CD4-positive, alpha-beta memory T cell (primary cell): ENCODE results near the gene CELF5. TPM values are rescaled to one million over a fixed set of nuclear protein-coding genes. Genes with fewer than 3 reads are reported as not detected.
A peak's percentile ranks its signal among the peaks of the same experiment; 100 is the strongest.
"Not testable (repeated sequence)": the region's sequence is repeated elsewhere in the genome, so short reads cannot be mapped to it uniquely, and the experiment has no call there.

Experiments used
- CTCF ChIA-PET: fragments of 350-600 bp; sonication (Branson Sonifier 250); formaldehyde crosslinking; loops from one replicate; lab custom pipeline; 2021; ENCODE audit warnings: inconsistent platforms; ENCODE audit not compliant: partially characterized antibody; lab: Charles Lee
- POLR2A ChIA-PET: fragments of 350-600 bp; sonication (Branson Sonifier 250); formaldehyde crosslinking; loops from one replicate; lab custom pipeline; 2021; ENCODE audit not compliant: partially characterized antibody; lab: Charles Lee
- DNase-seq, 5 donors: peaks; one replicate each; pipeline versions ENCODE4 v3.0.0 to v3.0.0-alpha.2; 2020 to 2022; ENCODE audit warnings: mixed read lengths in 1 of 5
- H3K27ac ChIP-seq: one replicate; pipeline ENCODE4 v1.7.0; 2013; ENCODE audit warnings: low read depth, low read length
- H3K27me3 ChIP-seq: 2 replicates; pipeline ENCODE4 v1.7.0; 2013; ENCODE audit warnings: mild to moderate bottlenecking, low read length, moderate library complexity; ENCODE audit not compliant: insufficient read depth
- H3K36me3 ChIP-seq: 2 replicates; pipeline ENCODE4 v1.7.0; 2013; ENCODE audit warnings: mild to moderate bottlenecking, low read length, moderate library complexity; ENCODE audit not compliant: insufficient read depth
- H3K4me1 ChIP-seq: 2 replicates; pipeline ENCODE4 v1.7.0; 2013; ENCODE audit warnings: mild to moderate bottlenecking, low read length, moderate library complexity; ENCODE audit not compliant: insufficient read depth
- H3K4me3 ChIP-seq, 2 donors: one replicate each; pipeline ENCODE4 v1.7.0; 2013; ENCODE audit warnings: low read length in 2 of 2, mild to moderate bottlenecking in 1 of 2
- H3K9me3 ChIP-seq, 2 donors: one replicate each; pipeline ENCODE4 v1.7.0; 2013; ENCODE audit warnings: low read length in 2 of 2, control low read depth in 1 of 2; ENCODE audit not compliant: control insufficient read depth in 1 of 2
- H3K27ac Mint-ChIP-seq, 7 donors: one replicate each; pipeline ENCODE4 v1.8.0; 2020 to 2021; ENCODE audit warnings: mixed read lengths in 7 of 7, mild to moderate bottlenecking in 6 of 7, inconsistent platforms in 3 of 7, moderate library complexity in 3 of 7
- H3K27me3 Mint-ChIP-seq, 2 donors: one replicate each; pipeline ENCODE4 v1.8.0; 2020 to 2021; ENCODE audit warnings: mixed read lengths in 2 of 2
- H3K36me3 Mint-ChIP-seq, 2 donors: one replicate each; pipeline ENCODE4 v1.8.0; 2020 to 2021; ENCODE audit warnings: mixed read lengths in 2 of 2, inconsistent platforms in 1 of 2, mild to moderate bottlenecking in 1 of 2
- H3K4me1 Mint-ChIP-seq, 4 donors: one replicate each; pipeline ENCODE4 v1.8.0; 2020 to 2021; ENCODE audit warnings: mixed read lengths in 4 of 4, mild to moderate bottlenecking in 1 of 4
- H3K4me3 Mint-ChIP-seq, 8 donors: one replicate each; pipeline ENCODE4 v1.8.0; 2020 to 2021; ENCODE audit warnings: mixed read lengths in 8 of 8, mild to moderate bottlenecking in 7 of 8, moderate library complexity in 6 of 8, inconsistent platforms in 3 of 8
- H3K9me3 Mint-ChIP-seq, 8 donors: one replicate each; pipeline ENCODE4 v1.8.0; 2020 to 2021; ENCODE audit warnings: mixed read lengths in 8 of 8, mild to moderate bottlenecking in 5 of 8, inconsistent platforms in 3 of 8, moderate library complexity in 1 of 8
- intact Hi-C: fragments of 100-400 bp; cut with micrococcal nuclease; formaldehyde crosslinking; loops from one replicate; pipeline ENCODE4 v1.15.1; 2023
- polyA plus RNA-seq, 2 donors: library from polyadenylated mRNA; unstranded; fragments of 300-500 nt; fragmentation: Illumina TruSeq; gene quantifications; one replicate each; pipeline ENCODE4 v1.2.3, GENCODE V29; 2021
- total RNA-seq, 2 experiments: library from RNA; stranded (reverse); gene quantifications; one replicate each; pipeline ENCODE4 v1.2.3, GENCODE V29; 2021

The CELF5 gene
- total and polyA plus RNA-seq, 4 experiments from 2014 or later: 0.32 to 0.64 (median 0.44) TPM; not detected in 1

DNA sequence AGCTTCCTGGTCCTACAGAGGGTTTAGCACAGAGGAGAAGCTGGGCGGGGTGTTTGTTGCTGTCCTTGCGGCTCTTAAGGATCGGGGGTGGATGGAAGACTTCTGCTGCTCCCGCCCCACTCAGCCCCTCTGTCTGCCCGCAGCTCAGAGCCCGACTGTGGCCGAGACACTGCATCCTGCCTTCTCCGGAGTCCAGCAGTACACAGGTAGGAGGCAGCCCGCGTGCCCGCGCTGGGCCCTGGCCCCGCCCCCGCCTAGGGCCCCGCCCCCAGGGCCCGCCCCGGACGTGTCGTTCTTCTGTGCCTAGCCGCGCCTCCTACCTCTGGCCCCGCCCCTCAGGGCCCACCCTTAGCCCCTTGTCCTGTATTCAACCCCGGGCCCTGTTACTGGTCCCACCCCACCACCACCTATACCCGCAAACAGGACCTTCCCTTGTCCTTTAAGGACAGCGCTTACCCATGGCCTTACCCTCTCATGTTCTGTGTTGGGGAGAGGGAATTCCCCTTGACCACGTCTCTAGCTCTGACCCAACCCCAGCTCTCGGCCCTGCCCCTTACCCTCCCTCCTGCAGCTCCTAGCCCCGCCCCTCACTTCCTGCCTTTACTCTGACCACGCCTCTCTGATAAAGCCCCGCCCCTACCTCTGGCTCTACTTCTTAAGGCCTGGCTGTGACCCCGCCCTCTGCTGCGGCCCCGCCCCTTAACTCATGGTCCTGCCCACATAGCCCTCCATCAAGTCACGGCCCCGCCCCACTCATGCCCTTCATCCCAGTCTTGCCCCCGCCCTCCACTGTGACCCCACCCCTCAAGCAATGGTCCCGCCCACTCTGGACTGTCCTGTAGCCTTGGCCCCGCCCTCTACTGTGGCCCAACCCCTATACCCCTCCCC lies 60.5 kb downstream of the CELF5 start:
- intact Hi-C loops: loop anchor here (1.0 kb wide), 1 partner anchor 9 kb away; no protein-coding TSS in a partner anchor
- Histone ChIP-seq H3K36me3 (no peaks in the 10 kb centered on the region), H3K27me3 (no peaks in the 10 kb centered on the region), H3K27ac (no peak overlapping the region), H3K4me3 (no peak overlapping the region), H3K4me1 (peaks cover 19% of the 10 kb centered on the region), H3K9me3 (no peaks in the 10 kb centered on the region)
- DNase-seq: peak; percentile 46 to 90 (median 63)
- H3K36me3 Mint-ChIP-seq: no peaks in the 10 kb centered on the region
- peaks cover 5 to 13% (median 8%) of the 10 kb centered on the region in 4 donors for H3K4me1 Mint-ChIP-seq
- ChIA-PET CTCF (interaction anchor here (2.2 kb wide), 1 partner anchor 9 kb away, joined by 10 read pairs; no protein-coding TSS in a partner anchor), POLR2A (interaction anchor here (1.2 kb wide), 1 partner anchor 9 kb away, joined by 5 read pairs; no protein-coding TSS in a partner anchor)
- peak overlapping the region in 7 of 8 donors; percentile 35 to 71 (median 61) for H3K4me3 Mint-ChIP-seq
- peaks cover 3 to 11% of the 10 kb centered on the region in 2 donors for H3K27me3 Mint-ChIP-seq
- H3K9me3 Mint-ChIP-seq: peaks cover 0 to 2% (median 0%) of the 10 kb centered on the region in 8 donors
- peak overlapping the region in 6 of 7 donors; percentile 53 to 78 (median 67) for H3K27ac Mint-ChIP-seq

DNA sequence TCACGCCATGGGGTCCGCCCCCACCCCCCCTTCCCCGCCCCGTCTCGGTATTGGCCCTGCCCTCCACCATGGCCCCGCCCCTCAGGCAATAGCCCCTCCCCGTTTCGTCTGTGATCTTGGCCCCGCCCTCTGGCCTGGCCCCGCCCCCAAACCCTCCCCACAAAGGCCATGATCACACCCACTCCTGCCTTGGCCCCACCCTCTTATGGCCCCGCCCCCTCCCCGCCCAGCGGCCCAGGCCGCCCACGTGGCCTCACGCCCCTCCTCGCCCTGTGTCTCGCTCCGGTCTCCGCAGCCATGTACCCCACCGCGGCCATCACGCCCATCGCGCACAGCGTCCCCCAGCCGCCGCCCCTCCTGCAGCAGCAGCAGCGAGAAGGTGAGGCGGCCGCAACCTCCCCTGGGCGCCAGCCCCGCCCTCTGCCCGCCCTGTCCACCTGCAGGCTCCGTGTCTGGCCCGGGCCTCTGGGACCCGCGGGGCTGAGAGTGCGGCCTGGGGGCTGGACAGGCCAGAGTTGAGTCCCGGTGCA lies 61.3 kb downstream of the CELF5 start:
- Mint-ChIP-seq H3K27me3 (peaks cover 6 to 11% of the 10 kb centered on the region in 2 donors), H3K9me3 (peaks cover 0 to 2% (median 0%) of the 10 kb centered on the region in 8 donors), H3K4me3 (peak overlapping the region in 1 of 8 donors; percentile 51), H3K27ac (peak overlapping the region in 1 of 7 donors; percentile 75), H3K36me3 (no peaks in the 10 kb centered on the region), H3K4me1 (peaks cover 5 to 13% (median 8%) of the 10 kb centered on the region in 4 donors)
- POLR2A ChIA-PET: interaction anchor here (1.2 kb wide), 1 partner anchor 10 kb away, joined by 5 read pairs; no protein-coding TSS in a partner anchor
- Histone ChIP-seq H3K36me3 (no peaks in the 10 kb centered on the region), H3K4me1 (peaks cover 19% of the 10 kb centered on the region), H3K27me3 (no peaks in the 10 kb centered on the region), H3K9me3 (no peaks in the 10 kb centered on the region), H3K4me3 (no peak overlapping the region), H3K27ac (no peak overlapping the region)
- DNase-seq: peak; percentile 21 to 72 (median 39)
- intact Hi-C loops: loop anchor here (1.0 kb wide), 1 partner anchor 9 kb away; no protein-coding TSS in a partner anchor
- CTCF ChIA-PET: interaction anchor here (1.7 to 2.2 kb wide), 2 partner anchors 10 to 11 kb away, joined by 5 to 10 read pairs; no protein-coding TSS in a partner anchor

DNA sequence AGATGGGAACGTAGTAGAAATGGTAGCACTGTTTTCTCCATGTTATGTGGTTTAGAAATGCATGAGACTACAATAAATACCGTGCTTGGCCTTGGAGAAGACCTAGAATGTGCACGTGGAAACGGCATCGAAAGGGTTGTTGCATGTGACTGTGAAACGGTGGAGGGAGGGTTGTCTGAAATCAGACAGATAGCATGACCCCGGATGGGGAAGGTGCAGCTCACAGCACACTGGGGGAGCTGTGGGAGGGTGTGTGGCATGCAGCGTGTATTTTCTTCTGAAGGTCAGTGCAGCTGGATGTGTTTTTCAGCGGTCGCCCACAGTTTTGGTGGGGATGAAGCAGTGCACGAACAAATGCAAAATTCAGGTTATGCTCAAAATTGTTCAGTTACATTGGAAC lies 63.4 kb downstream of the CELF5 start:
- DNase-seq: no peak
- Histone ChIP-seq H3K9me3 (no peaks in the 10 kb centered on the region), H3K27me3 (no peaks in the 10 kb centered on the region), H3K36me3 (no peaks in the 10 kb centered on the region), H3K4me1 (peaks cover 19% of the 10 kb centered on the region), H3K4me3 (no peak overlapping the region), H3K27ac (no peak overlapping the region)
- H3K9me3 Mint-ChIP-seq: peaks cover 0 to 2% (median 0%) of the 10 kb centered on the region in 8 donors
- H3K4me3 Mint-ChIP-seq: no peak overlapping the region
- CTCF ChIA-PET: no interaction called here
- H3K4me1 Mint-ChIP-seq: peaks cover 5 to 13% (median 8%) of the 10 kb centered on the region in 4 donors
- POLR2A ChIA-PET: no interaction called here
- H3K27ac Mint-ChIP-seq: peak overlapping the region in 1 of 7 donors; percentile 0
- intact Hi-C loops: no loop called here
- H3K36me3 Mint-ChIP-seq: no peaks in the 10 kb centered on the region
- peaks cover 3 to 10% of the 10 kb centered on the region in 2 donors for H3K27me3 Mint-ChIP-seq

DNA sequence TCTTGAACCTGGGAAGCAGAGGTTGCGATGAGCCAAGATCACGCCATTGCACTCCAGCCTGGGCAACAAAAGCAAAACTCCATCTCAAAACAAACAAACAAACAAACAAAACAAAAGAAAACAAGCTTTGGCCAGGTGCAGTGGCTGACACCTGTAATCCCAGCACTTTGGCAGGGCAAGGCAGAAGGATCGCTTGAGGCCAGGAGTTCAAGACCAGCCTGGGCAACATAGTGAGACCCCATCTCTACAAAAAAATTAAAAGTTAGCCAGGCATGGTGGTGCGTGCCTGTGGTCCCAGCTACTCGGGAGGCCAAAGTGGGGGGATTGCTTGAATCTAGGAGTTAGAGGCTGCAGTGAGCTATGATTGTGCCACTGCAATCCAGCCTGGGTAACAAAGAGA lies 64.0 kb downstream of the CELF5 start:
- H3K4me1 ChIP-seq: peaks cover 19% of the 10 kb centered on the region
- POLR2A ChIA-PET, H3K4me3 Mint-ChIP-seq, H3K27me3 Mint-ChIP-seq, H3K27ac ChIP-seq, H3K36me3 ChIP-seq, DNase-seq, H3K4me3 ChIP-seq, intact Hi-C loops, H3K9me3 Mint-ChIP-seq, H3K27me3 ChIP-seq, H3K36me3 Mint-ChIP-seq, H3K9me3 ChIP-seq: not testable (repeated sequence)
- CTCF ChIA-PET: interaction anchor here (1.9 kb wide), 1 partner anchor 16 kb away, joined by 4 read pairs; no protein-coding TSS in a partner anchor
- peak overlapping the region in 1 of 7 donors; percentile 0 for H3K27ac Mint-ChIP-seq
- H3K4me1 Mint-ChIP-seq: peaks cover 5 to 13% (median 8%) of the 10 kb centered on the region in 4 donors

DNA sequence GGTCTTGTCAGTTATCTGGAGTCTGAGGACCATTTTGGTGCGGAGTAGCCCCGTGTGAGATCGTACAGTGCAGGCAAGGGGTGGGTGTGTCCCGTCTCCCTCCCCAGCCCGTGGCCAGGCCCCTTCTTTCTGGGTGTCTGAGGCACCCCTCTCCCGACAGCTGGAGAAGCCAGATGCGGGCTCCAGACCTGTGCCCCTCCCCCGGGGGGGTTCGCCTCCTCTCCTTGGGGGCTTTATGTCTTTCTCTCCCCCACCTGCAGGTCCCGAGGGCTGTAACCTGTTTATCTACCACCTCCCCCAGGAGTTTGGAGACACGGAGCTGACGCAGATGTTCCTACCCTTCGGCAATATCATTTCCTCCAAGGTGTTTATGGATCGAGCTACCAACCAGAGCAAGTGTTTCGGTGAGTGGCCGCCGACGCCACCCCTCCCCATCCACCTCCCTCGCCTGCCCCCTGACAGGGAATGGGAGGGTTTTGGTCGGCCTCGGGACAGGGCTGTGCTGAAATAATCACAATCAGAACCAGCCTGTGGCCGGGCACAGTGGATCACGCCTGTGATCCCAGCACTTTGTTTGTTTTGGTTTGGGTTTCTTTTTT lies 65.6 kb downstream of the CELF5 start:
- DNase-seq: no peak
- ChIA-PET CTCF (interaction anchor here (0.6 to 1.9 kb wide), 3 partner anchors 15 to 419 kb away, joined by 3 to 4 read pairs (median 4); no protein-coding TSS in a partner anchor), POLR2A (no interaction called here)
- no peaks in the 10 kb centered on the region for H3K9me3 ChIP-seq
- no peak overlapping the region for H3K27ac ChIP-seq
- H3K4me3 ChIP-seq: no peak overlapping the region
- no peak overlapping the region for H3K27ac Mint-ChIP-seq
- H3K9me3 Mint-ChIP-seq: peaks cover 0 to 2% (median 0%) of the 10 kb centered on the region in 8 donors
- peaks cover 0 to 4% (median 2%) of the 10 kb centered on the region in 4 donors for H3K4me1 Mint-ChIP-seq
- peaks cover 6% of the 10 kb centered on the region for H3K4me1 ChIP-seq
- H3K4me3 Mint-ChIP-seq: no peak overlapping the region
- intact Hi-C loops: no loop called here
- no peaks in the 10 kb centered on the region for H3K36me3 Mint-ChIP-seq
- H3K27me3 Mint-ChIP-seq: peaks cover 3 to 10% of the 10 kb centered on the region in 2 donors
- H3K36me3 ChIP-seq: no peaks in the 10 kb centered on the region
- H3K27me3 ChIP-seq: peaks cover 3% of the 10 kb centered on the region

DNA sequence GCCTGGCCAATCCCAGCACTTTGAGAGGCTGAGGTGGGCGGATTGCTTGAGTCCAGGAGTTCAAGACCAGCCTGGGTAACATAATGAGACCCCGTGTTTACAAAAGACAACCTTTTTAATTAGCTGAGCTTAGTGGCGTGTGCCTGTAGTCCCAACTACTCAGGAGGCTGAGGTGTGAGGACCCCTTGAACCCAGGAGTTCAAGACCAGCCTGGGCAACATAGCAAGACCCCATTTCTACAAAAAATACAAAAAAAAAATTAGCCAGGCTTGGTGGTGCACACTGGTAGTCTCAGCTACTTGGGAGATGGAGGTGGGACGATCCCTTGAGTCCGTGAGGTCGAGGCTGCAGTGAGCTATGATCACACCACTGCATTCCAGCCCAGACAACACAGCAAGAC lies 66.4 kb downstream of the CELF5 start:
- H3K36me3 Mint-ChIP-seq, H3K4me1 ChIP-seq, H3K9me3 ChIP-seq, H3K9me3 Mint-ChIP-seq, POLR2A ChIA-PET, H3K4me3 ChIP-seq, H3K36me3 ChIP-seq, intact Hi-C loops, H3K27me3 ChIP-seq, H3K4me1 Mint-ChIP-seq, CTCF ChIA-PET, DNase-seq, H3K27ac Mint-ChIP-seq, H3K27ac ChIP-seq, H3K4me3 Mint-ChIP-seq: not testable (repeated sequence)
- H3K27me3 Mint-ChIP-seq: peaks cover 3 to 11% of the 10 kb centered on the region in 2 donors
